MM.1S (cell line): ENCODE measurements around the gene OAS3.

Source experiments
- DNase-seq: peaks from one replicate; pipeline ENCODE4 v3.0.0-alpha.2; 2015
- H2AFZ ChIP-seq: fragments of 300-600 bp; sonication (generic); 2 replicates; pipeline ENCODE4 v1.6.0; 2016; ENCODE audit warnings: antibody characterized with exemption, low read length
- H3F3A ChIP-seq: fragments of 300-600 bp; sonication (generic); 2 replicates; pipeline ENCODE4 v1.6.1; 2016; ENCODE audit warnings: mild to moderate bottlenecking, antibody characterized with exemption, low read length, moderate library complexity, mixed read lengths; ENCODE audit not compliant: insufficient read depth
- H3K27ac ChIP-seq: fragments of 300-600 bp; sonication (generic); 2 replicates; pipeline ENCODE4 v1.5.1; 2016; ENCODE audit warnings: mild to moderate bottlenecking, low read length
- H3K27me3 ChIP-seq: fragments of 300-600 bp; sonication (generic); replicated peaks from 2 replicates; pipeline ENCODE4 v1.6.0; 2016; ENCODE audit warnings: low read length; ENCODE audit not compliant: insufficient read depth
- H3K36me3 ChIP-seq: fragments of 300-600 bp; sonication (generic); replicated peaks from 2 replicates; pipeline ENCODE4 v1.6.1; 2016; ENCODE audit warnings: mild to moderate bottlenecking, low read length, mixed read lengths; ENCODE audit not compliant: insufficient read depth
- H3K4me1 ChIP-seq: fragments of 300-600 bp; sonication (generic); 2 replicates; pipeline ENCODE4 v1.6.1; 2016; ENCODE audit warnings: low read length, mixed read lengths
- H3K4me2 ChIP-seq: fragments of 300-600 bp; sonication (generic); 2 replicates; pipeline ENCODE4 v1.6.0; 2016; ENCODE audit warnings: low read depth, low read length
- H3K4me3 ChIP-seq: fragments of 300-600 bp; sonication (generic); 2 replicates; pipeline ENCODE4 v1.5.1; 2016; ENCODE audit warnings: low read length, mixed read lengths
- H3K79me2 ChIP-seq: fragments of 300-600 bp; sonication (generic); 2 replicates; pipeline ENCODE4 v1.6.1; 2016; ENCODE audit warnings: mixed run types, low read length, mixed read lengths
- H3K9ac ChIP-seq: fragments of 300-600 bp; sonication (generic); 2 replicates; pipeline ENCODE4 v1.6.1; 2016; ENCODE audit warnings: low read length, mixed read lengths
- H3K9me2 ChIP-seq: fragments of 300-600 bp; sonication (generic); replicated peaks from 2 replicates; pipeline ENCODE4 v1.6.1; 2016; ENCODE audit warnings: mild to moderate bottlenecking, low read length, mixed read lengths; ENCODE audit not compliant: insufficient read depth
- H3K9me3 ChIP-seq: fragments of 300-600 bp; sonication (generic); replicated peaks from 2 replicates; pipeline ENCODE4 v1.6.1; 2016; ENCODE audit warnings: mild to moderate bottlenecking, low read length, mixed read lengths; ENCODE audit not compliant: insufficient read depth
- H4K20me1 ChIP-seq: fragments of 300-600 bp; sonication (generic); 2 replicates; pipeline ENCODE4 v1.6.1; 2016; ENCODE audit warnings: mild to moderate bottlenecking, low read length, moderate library complexity, mixed read lengths; ENCODE audit not compliant: insufficient read depth
- CTCF ChIP-seq: fragments of 300-600 bp; sonication (generic); IDR thresholded peaks from 2 replicates; pipeline ENCODE4 v1.5.1; 2016; ENCODE audit warnings: antibody characterized with exemption, low read length, mixed read lengths
- EZH2 ChIP-seq: fragments of 300-600 bp; sonication (generic); optimal IDR thresholded peaks from 2 replicates; pipeline ENCODE3; 2017; ENCODE audit warnings: low read depth, mild to moderate bottlenecking, antibody characterized with exemption, low read length, mixed read lengths
- EZH2phosphoT487 ChIP-seq: fragments of 300-600 bp; sonication (generic); IDR thresholded peaks from 2 replicates; pipeline ENCODE4 v1.6.1; 2018; ENCODE audit warnings: antibody characterized with exemption, low read length

Gene OAS3

GRCh38 chr12:112964915-112965314 lies 26.6 kb downstream of the OAS3 start:
- Histone ChIP-seq H3K36me3 (no peaks in the 10 kb centered on the region), H3K79me2 (no peaks in the 10 kb centered on the region), H3K9me2 (no peaks in the 10 kb centered on the region), H3K9me3 (no peaks in the 10 kb centered on the region), H3K4me1 (no peaks in the 10 kb centered on the region), H3K4me2 (no peak overlapping the region), H3K9ac (no peak overlapping the region), H2AFZ (no peak overlapping the region), H3K27ac (no peak overlapping the region), H4K20me1 (no peaks in the 10 kb centered on the region), H3K4me3 (no peak overlapping the region), H3K27me3 (no peaks in the 10 kb centered on the region), H3F3A (no peaks in the 10 kb centered on the region)
- TF ChIP-seq CTCF (no peak), EZH2 (no peak), EZH2phosphoT487 (no peak)
- no peak for DNase-seq

GRCh38 chr12:112965643-112966042 lies 27.4 kb downstream of the OAS3 start:
- no peaks in the 10 kb centered on the region for H3K79me2 ChIP-seq
- no peaks in the 10 kb centered on the region for H3F3A ChIP-seq
- TF ChIP-seq EZH2phosphoT487 (no peak), EZH2 (no peak), CTCF (no peak)
- no peaks in the 10 kb centered on the region for H4K20me1 ChIP-seq
- H3K27ac ChIP-seq: no peak overlapping the region
- no peak overlapping the region for H3K4me2 ChIP-seq
- no peak overlapping the region for H3K9ac ChIP-seq
- no peaks in the 10 kb centered on the region for H3K9me3 ChIP-seq
- no peak overlapping the region for H2AFZ ChIP-seq
- no peaks in the 10 kb centered on the region for H3K27me3 ChIP-seq
- no peak for DNase-seq
- H3K4me1 ChIP-seq: no peaks in the 10 kb centered on the region
- H3K36me3 ChIP-seq: no peaks in the 10 kb centered on the region
- no peaks in the 10 kb centered on the region for H3K9me2 ChIP-seq
- no peak overlapping the region for H3K4me3 ChIP-seq

GRCh38 chr12:112967306-112967705 lies 29.0 kb downstream of the OAS3 start:
- no peaks in the 10 kb centered on the region for H3K27me3 ChIP-seq
- no peak overlapping the region for H3K27ac ChIP-seq
- H3K9me3 ChIP-seq: no peaks in the 10 kb centered on the region
- H2AFZ ChIP-seq: no peak overlapping the region
- no peaks in the 10 kb centered on the region for H4K20me1 ChIP-seq
- no peaks in the 10 kb centered on the region for H3K36me3 ChIP-seq
- H3K4me3 ChIP-seq: no peak overlapping the region
- H3K9ac ChIP-seq: no peak overlapping the region
- no peaks in the 10 kb centered on the region for H3K79me2 ChIP-seq
- no peaks in the 10 kb centered on the region for H3K4me1 ChIP-seq
- no peak for TF ChIP-seq EZH2phosphoT487
- no peak for TF ChIP-seq CTCF
- TF ChIP-seq EZH2: no peak
- no peak overlapping the region for H3K4me2 ChIP-seq
- H3K9me2 ChIP-seq: no peaks in the 10 kb centered on the region
- H3F3A ChIP-seq: no peaks in the 10 kb centered on the region
- DNase-seq: no peak
